Uterus (tissue), 2 donors: ENCODE data around the gene ZFPL1.

Experiments
- CTCF ChIP-seq, 4 experiments: fragments of 200-600 bp in 2 of 4; fragments of 450-650 bp in 2 of 4; sonication (generic) in 2 of 4; IDR thresholded peaks; one replicate each; pipeline ENCODE4 v1.5.1; 2016 to 2019; ENCODE audit warnings: antibody characterized with exemption in 4 of 4, mild to moderate bottlenecking in 2 of 4, moderate library complexity in 1 of 4
- POLR2A ChIP-seq, 2 donors: fragments of 450-650 bp; IDR thresholded peaks; one replicate each; pipeline ENCODE4 v1.6.1; 2016; ENCODE audit warnings: antibody characterized with exemption in 2 of 2, mild to moderate bottlenecking in 1 of 2, moderate library complexity in 1 of 2

GRCh38 chr11:65083134-65083833 is 738 bp upstream of the ZFPL1 start:
- TF ChIP-seq CTCF (IDR thresholded peaks at IDR 0.05) (no peak), POLR2A (IDR thresholded peaks at IDR 0.05) (no peak)
